ENCODE results near the gene C2orf68. TPM values are rescaled to one million over a fixed set of nuclear protein-coding genes. Genes with fewer than 3 reads are reported as not detected.

Gene C2orf68
- total and polyA plus RNA-seq, 2 of the 13 experiments (the other 11 are each of a cell fraction or from before 2014, with no cell fraction given): 47.1 to 77.4 TPM

DNA sequence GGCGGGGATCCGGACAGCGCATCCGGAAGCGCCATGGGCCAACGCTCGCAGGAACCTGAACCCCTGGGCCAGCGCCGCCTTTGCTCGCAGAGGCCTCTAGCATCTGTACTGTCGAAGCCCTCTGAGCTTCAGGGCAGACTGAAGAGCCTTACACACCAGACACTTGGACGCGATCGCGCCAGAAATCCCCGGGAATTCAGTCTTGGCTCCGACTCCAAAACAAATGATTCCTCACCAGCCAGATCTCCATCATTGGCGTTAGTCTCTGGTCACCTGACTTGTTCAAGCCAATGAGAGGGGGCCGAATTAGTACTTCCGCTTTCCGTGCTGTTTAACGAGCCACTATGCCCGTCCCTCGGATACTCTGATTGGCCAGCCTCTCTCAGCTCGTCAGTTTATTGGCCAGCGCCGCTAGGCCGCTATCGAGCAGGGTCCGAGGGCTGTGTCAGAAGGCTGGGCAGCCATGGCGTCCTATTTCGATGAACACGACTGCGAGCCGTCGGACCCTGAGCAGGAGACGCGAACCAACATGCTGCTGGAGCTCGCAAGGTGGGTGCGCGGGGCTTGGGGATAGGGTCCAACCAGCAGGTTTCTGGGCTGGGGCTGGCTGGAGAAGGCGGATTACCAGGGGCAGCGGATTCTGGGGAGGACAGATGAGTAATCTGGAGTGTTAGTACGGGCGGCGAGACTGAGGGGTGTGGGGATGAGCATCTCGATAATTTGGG lies 16.4 kb downstream of the C2orf68 start, which contains the start of gene RNF181 (continued):
- TF ChIP-seq, protein P1, sequence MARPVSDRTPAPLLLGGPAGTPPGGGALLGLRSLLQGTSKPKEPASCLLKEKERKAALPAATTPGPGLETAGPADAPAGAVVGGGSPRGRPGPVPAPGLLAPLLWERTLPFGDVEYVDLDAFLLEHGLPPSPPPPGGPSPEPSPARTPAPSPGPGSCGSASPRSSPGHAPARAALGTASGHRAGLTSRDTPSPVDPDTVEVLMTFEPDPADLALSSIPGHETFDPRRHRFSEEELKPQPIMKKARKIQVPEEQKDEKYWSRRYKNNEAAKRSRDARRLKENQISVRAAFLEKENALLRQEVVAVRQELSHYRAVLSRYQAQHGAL (CRISPR knock-in tag; IDR thresholded peaks at IDR 0.05; ENCODE audit: not compliant biosample characterization): peak; percentile 40
- TF ChIP-seq ZSCAN21 (CRISPR knock-in tag; IDR thresholded peaks at IDR 0.05; ENCODE audit: borderline replicate concordance) (0 out of 2 replicates have a peak, but pooled peaks have one; percentile 69), CAMTA2 (CRISPR knock-in tag; IDR thresholded peaks at IDR 0.05; ENCODE audit: borderline replicate concordance) (peak; percentile 76; the same call in 1 of the 2 replicates), ZKSCAN5 (CRISPR knock-in tag; IDR thresholded peaks at IDR 0.05) (peak; percentile 26; the same call in 1 of the 2 replicates), TAF15 (IDR thresholded peaks at IDR 0.05; ENCODE audit: low read depth, low read length, poor library complexity, severe bottlenecking) (no peak), MXD4 (CRISPR knock-in tag; IDR thresholded peaks at IDR 0.05) (peak; percentile 62; the same call in 1 of the 2 replicates)
- TF ChIP-seq, protein P2, sequence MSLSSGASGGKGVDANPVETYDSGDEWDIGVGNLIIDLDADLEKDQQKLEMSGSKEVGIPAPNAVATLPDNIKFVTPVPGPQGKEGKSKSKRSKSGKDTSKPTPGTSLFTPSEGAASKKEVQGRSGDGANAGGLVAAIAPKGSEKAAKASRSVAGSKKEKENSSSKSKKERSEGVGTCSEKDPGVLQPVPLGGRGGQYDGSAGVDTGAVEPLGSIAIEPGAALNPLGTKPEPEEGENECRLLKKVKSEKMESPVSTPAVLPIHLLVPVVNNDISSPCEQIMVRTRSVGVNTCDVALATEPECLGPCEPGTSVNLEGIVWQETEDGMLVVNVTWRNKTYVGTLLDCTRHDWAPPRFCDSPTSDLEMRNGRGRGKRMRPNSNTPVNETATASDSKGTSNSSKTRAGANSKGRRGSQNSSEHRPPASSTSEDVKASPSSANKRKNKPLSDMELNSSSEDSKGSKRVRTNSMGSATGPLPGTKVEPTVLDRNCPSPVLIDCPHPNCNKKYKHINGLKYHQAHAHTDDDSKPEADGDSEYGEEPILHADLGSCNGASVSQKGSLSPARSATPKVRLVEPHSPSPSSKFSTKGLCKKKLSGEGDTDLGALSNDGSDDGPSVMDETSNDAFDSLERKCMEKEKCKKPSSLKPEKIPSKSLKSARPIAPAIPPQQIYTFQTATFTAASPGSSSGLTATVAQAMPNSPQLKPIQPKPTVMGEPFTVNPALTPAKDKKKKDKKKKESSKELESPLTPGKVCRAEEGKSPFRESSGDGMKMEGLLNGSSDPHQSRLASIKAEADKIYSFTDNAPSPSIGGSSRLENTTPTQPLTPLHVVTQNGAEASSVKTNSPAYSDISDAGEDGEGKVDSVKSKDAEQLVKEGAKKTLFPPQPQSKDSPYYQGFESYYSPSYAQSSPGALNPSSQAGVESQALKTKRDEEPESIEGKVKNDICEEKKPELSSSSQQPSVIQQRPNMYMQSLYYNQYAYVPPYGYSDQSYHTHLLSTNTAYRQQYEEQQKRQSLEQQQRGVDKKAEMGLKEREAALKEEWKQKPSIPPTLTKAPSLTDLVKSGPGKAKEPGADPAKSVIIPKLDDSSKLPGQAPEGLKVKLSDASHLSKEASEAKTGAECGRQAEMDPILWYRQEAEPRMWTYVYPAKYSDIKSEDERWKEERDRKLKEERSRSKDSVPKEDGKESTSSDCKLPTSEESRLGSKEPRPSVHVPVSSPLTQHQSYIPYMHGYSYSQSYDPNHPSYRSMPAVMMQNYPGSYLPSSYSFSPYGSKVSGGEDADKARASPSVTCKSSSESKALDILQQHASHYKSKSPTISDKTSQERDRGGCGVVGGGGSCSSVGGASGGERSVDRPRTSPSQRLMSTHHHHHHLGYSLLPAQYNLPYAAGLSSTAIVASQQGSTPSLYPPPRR (CRISPR knock-in tag; IDR thresholded peaks at IDR 0.05; ENCODE audit: borderline replicate concordance): peak; percentile 46; the same call in 1 of the 2 replicates
- TF ChIP-seq, protein P3, sequence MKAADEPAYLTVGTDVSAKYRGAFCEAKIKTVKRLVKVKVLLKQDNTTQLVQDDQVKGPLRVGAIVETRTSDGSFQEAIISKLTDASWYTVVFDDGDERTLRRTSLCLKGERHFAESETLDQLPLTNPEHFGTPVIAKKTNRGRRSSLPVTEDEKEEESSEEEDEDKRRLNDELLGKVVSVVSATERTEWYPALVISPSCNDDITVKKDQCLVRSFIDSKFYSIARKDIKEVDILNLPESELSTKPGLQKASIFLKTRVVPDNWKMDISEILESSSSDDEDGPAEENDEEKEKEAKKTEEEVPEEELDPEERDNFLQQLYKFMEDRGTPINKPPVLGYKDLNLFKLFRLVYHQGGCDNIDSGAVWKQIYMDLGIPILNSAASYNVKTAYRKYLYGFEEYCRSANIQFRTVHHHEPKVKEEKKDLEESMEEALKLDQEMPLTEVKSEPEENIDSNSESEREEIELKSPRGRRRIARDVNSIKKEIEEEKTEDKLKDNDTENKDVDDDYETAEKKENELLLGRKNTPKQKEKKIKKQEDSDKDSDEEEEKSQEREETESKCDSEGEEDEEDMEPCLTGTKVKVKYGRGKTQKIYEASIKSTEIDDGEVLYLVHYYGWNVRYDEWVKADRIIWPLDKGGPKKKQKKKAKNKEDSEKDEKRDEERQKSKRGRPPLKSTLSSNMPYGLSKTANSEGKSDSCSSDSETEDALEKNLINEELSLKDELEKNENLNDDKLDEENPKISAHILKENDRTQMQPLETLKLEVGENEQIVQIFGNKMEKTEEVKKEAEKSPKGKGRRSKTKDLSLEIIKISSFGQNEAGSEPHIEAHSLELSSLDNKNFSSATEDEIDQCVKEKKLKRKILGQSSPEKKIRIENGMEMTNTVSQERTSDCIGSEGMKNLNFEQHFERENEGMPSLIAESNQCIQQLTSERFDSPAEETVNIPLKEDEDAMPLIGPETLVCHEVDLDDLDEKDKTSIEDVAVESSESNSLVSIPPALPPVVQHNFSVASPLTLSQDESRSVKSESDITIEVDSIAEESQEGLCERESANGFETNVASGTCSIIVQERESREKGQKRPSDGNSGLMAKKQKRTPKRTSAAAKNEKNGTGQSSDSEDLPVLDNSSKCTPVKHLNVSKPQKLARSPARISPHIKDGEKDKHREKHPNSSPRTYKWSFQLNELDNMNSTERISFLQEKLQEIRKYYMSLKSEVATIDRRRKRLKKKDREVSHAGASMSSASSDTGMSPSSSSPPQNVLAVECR (CRISPR knock-in tag; IDR thresholded peaks at IDR 0.05; ENCODE audit: borderline replicate concordance): peak; percentile 94
- TF ChIP-seq, protein P4, sequence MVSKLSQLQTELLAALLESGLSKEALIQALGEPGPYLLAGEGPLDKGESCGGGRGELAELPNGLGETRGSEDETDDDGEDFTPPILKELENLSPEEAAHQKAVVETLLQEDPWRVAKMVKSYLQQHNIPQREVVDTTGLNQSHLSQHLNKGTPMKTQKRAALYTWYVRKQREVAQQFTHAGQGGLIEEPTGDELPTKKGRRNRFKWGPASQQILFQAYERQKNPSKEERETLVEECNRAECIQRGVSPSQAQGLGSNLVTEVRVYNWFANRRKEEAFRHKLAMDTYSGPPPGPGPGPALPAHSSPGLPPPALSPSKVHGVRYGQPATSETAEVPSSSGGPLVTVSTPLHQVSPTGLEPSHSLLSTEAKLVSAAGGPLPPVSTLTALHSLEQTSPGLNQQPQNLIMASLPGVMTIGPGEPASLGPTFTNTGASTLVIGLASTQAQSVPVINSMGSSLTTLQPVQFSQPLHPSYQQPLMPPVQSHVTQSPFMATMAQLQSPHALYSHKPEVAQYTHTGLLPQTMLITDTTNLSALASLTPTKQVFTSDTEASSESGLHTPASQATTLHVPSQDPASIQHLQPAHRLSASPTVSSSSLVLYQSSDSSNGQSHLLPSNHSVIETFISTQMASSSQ (IDR thresholded peaks at IDR 0.05; ENCODE audit: low read depth): no peak
- TF ChIP-seq, protein P4 (CRISPR knock-in tag; IDR thresholded peaks at IDR 0.05; ENCODE audit: borderline replicate concordance): no peak; the same call in 1 of the 2 replicates
